Suprapubic skin (tissue), 3 donors: ENCODE results near the gene ATP2C2.

Experiments used
- CTCF ChIP-seq, 2 donors: fragments of 200-600 bp in 1 of 2; fragments of 450-650 bp in 1 of 2; sonication (generic) in 1 of 2; IDR thresholded peaks; one replicate each; pipeline ENCODE4 v1.5.1; 2016 to 2019; ENCODE audit warnings: antibody characterized with exemption in 2 of 2, mild to moderate bottlenecking in 1 of 2, moderate library complexity in 1 of 2
- POLR2A ChIP-seq, 2 donors: fragments of 450-650 bp; IDR thresholded peaks; one replicate each; pipeline ENCODE4 v1.6.1; 2017; ENCODE audit warnings: antibody characterized with exemption in 2 of 2, mild to moderate bottlenecking in 2 of 2, moderate library complexity in 2 of 2

- no peak for TF ChIP-seq CTCF (IDR thresholded peaks at IDR 0.05)
- no peak for TF ChIP-seq POLR2A (IDR thresholded peaks at IDR 0.05)
These were observed 34.3 kb upstream of the ATP2C2 start for GRCh38 chr16:84334058-84334457.
